ENCODE measurements around the gene LIMS2.

- TF ChIP-seq, protein P1, sequence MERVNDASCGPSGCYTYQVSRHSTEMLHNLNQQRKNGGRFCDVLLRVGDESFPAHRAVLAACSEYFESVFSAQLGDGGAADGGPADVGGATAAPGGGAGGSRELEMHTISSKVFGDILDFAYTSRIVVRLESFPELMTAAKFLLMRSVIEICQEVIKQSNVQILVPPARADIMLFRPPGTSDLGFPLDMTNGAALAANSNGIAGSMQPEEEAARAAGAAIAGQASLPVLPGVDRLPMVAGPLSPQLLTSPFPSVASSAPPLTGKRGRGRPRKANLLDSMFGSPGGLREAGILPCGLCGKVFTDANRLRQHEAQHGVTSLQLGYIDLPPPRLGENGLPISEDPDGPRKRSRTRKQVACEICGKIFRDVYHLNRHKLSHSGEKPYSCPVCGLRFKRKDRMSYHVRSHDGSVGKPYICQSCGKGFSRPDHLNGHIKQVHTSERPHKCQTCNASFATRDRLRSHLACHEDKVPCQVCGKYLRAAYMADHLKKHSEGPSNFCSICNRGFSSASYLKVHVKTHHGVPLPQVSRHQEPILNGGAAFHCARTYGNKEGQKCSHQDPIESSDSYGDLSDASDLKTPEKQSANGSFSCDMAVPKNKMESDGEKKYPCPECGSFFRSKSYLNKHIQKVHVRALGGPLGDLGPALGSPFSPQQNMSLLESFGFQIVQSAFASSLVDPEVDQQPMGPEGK (CRISPR knock-in tag; IDR thresholded peaks at IDR 0.05; ENCODE audit: borderline replicate concordance), result no peak
- TF ChIP-seq ISL1 (CRISPR knock-in tag; IDR thresholded peaks at IDR 0.05) (no peak), ZC3H10 (CRISPR knock-in tag; IDR thresholded peaks at IDR 0.05) (no peak), PPARA (CRISPR knock-in tag; IDR thresholded peaks at IDR 0.05; ENCODE audit: borderline replicate concordance) (no peak), CSRNP3 (CRISPR knock-in tag; IDR thresholded peaks at IDR 0.05) (no peak), CSDC2 (CRISPR knock-in tag; IDR thresholded peaks at IDR 0.05) (no peak), SNAI2 (CRISPR knock-in tag; IDR thresholded peaks at IDR 0.05) (no peak), ZNF8 (CRISPR knock-in tag; IDR thresholded peaks at IDR 0.05) (no peak), TOX (CRISPR knock-in tag; IDR thresholded peaks at IDR 0.05; ENCODE audit: borderline replicate concordance) (no peak), ZNF565 (CRISPR knock-in tag; conservative IDR thresholded peaks at IDR 0.05; ENCODE audit: low read depth) (no peak)
These were observed 70.3 kb downstream of the LIMS2 start for GRCh38 chr2:127604986-127605385.
